ENCODE data around the gene HIVEP3.

Gene HIVEP3

DNA sequence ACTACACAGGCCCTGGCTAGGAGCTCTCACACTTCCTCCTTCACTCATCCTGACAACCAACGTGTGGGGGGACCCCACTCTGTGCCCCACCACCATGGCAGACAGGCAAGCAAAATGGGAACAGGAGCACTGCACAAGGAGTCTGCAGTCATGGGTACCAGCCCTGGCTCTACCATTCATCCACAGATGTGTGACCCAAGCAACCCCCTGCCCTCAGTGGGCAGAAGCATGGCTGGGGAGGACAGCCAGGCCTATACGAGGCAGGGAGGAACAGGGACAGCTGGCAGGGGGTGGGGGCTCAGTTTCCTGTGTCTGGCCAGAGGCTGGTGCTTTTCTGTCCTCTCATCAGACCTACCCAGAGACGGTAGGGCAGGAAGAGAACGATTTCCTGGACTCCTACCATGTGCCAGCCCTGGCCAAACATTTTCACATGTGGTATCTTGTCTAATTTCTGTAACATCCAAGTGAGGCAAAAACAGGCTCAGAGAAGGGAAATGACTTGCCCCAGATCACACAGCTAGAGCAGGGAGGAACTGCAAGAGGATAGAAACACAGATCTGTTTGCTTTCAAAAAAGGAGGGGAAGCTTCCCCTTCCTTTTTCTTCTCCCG lies 178.0 kb downstream of the HIVEP3 start:
- H3K4me3 ChIP-seq (ENCODE audit: low read depth, low read length), result no peak overlapping the region
- TF ChIP-seq, protein P1, sequence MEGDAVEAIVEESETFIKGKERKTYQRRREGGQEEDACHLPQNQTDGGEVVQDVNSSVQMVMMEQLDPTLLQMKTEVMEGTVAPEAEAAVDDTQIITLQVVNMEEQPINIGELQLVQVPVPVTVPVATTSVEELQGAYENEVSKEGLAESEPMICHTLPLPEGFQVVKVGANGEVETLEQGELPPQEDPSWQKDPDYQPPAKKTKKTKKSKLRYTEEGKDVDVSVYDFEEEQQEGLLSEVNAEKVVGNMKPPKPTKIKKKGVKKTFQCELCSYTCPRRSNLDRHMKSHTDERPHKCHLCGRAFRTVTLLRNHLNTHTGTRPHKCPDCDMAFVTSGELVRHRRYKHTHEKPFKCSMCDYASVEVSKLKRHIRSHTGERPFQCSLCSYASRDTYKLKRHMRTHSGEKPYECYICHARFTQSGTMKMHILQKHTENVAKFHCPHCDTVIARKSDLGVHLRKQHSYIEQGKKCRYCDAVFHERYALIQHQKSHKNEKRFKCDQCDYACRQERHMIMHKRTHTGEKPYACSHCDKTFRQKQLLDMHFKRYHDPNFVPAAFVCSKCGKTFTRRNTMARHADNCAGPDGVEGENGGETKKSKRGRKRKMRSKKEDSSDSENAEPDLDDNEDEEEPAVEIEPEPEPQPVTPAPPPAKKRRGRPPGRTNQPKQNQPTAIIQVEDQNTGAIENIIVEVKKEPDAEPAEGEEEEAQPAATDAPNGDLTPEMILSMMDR (IDR thresholded peaks at IDR 0.05; ENCODE audit: low read depth, low read length, missing control alignments), result no peak
- DNase-seq (ENCODE audit: low read depth), result no peak

DNA sequence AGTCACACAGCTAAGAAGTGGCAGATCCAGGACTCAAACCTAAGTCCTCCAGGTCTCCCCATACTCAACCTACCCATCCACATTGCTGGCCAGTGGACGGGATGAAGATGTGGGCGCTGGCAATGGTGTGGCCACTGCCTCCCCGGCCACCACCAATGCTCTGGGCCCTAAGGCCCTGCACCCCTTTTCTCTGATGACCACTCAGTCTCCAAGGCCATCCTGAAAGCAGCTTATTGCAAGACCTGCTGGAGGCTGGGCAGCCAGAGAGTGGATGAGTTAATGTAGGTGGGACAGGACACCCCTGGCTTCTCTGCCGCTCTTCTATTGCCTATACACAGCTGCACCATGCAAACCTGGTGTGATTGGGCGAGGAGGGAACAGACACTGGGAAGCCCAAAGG lies 178.7 kb downstream of the HIVEP3 start:
- no peak for DNase-seq (ENCODE audit: low read depth)
- TF ChIP-seq, protein P1 (IDR thresholded peaks at IDR 0.05; ENCODE audit: low read depth, low read length, missing control alignments), result no peak
- H3K4me3 ChIP-seq (ENCODE audit: low read depth, low read length), result no peak overlapping the region

- no peak for DNase-seq (ENCODE audit: low read depth)
- TF ChIP-seq, protein P1 (IDR thresholded peaks at IDR 0.05; ENCODE audit: low read depth, low read length, missing control alignments), result no peak
- peak overlapping the region; percentile 36 for H3K4me3 ChIP-seq (ENCODE audit: low read depth, low read length)
Observed at GRCh38 chr1:41739061-41739955, 179.4 kb downstream of the HIVEP3 start.

DNA sequence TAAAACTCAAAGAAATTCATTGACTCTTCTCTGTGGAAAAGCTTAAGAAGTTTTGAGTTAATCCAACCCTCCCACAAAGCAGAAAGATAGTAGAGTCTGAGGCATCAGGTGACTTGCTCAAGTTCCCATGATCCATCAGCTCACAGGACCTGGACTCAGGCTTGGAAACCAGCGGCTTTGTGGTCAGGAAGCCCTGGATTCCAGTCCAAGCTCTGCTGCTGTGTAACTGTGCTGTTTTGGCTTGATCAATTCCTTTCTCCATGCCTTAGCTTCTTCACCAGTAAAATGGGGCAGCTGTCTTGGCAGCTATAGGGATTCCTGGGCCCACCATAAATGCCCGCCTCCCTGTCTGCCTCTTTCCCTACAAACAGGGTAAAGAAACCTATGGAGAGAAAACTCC lies 180.2 kb downstream of the HIVEP3 start:
- no peak for DNase-seq (ENCODE audit: low read depth)
- peak overlapping the region; percentile 36; the same call in 1 of the 2 replicates for H3K4me3 ChIP-seq (ENCODE audit: low read depth, low read length)
- TF ChIP-seq, protein P1 (IDR thresholded peaks at IDR 0.05; ENCODE audit: low read depth, low read length, missing control alignments), result no peak

- TF ChIP-seq, protein P1 (IDR thresholded peaks at IDR 0.05; ENCODE audit: low read depth, low read length, missing control alignments), result no peak
- H3K4me3 ChIP-seq (ENCODE audit: low read depth, low read length), result no peak overlapping the region
- DNase-seq (ENCODE audit: low read depth), result no peak
Observed at GRCh38 chr1:41738006-41738405, 180.7 kb downstream of the HIVEP3 start.

- TF ChIP-seq, protein P1 (IDR thresholded peaks at IDR 0.05; ENCODE audit: low read depth, low read length, missing control alignments), result no peak
- no peak for DNase-seq (ENCODE audit: low read depth)
Observed at GRCh38 chr1:41735631-41736260, 183.0 kb downstream of the HIVEP3 start.

More at GRCh38 chr1:41735631-41736260, 183.0 kb downstream of the HIVEP3 start:
- no peak overlapping the region for H3K4me3 ChIP-seq (ENCODE audit: low read depth, low read length)

Data from GM12864 (cell line).